Natural killer cell (primary cell): ENCODE data around the gene ENGASE. TPM values are rescaled to one million over a fixed set of nuclear protein-coding genes. Genes with fewer than 3 reads are reported as not detected.
A peak's percentile ranks its signal among the peaks of the same experiment; 100 is the strongest.

Experiments
- ATAC-seq, 3 donors: fragments of 150-1000 bp in 2 of 3; fragments of 200-7000 bp in 1 of 3; cut with Tn5 transposase; 1 replicate in 1 of 3; 2 replicates in 2 of 3; pipeline ENCODE4 v1.10.0; 2021; ENCODE audit warnings: mild to moderate bottlenecking in 2 of 3, moderate library complexity in 2 of 3
- DNase-seq, 2 donors: peaks; one replicate each; pipeline versions ENCODE4 v3.0.0 to v3.0.0-alpha.2; 2013 to 2021; ENCODE audit warnings: mixed read lengths in 1 of 2
- H3K27ac ChIP-seq: one replicate; pipeline ENCODE4 v1.5.1; 2013; ENCODE audit warnings: mild to moderate bottlenecking, low read length
- H3K27me3 ChIP-seq: one replicate; pipeline ENCODE4 v1.6.1; 2013; ENCODE audit warnings: low read length; ENCODE audit not compliant: control insufficient read depth, insufficient read depth
- H3K36me3 ChIP-seq: one replicate; pipeline ENCODE4 v1.6.1; 2013; ENCODE audit warnings: low read length; ENCODE audit not compliant: control insufficient read depth, insufficient read depth
- H3K4me1 ChIP-seq: one replicate; pipeline ENCODE4 v1.6.1; 2013; ENCODE audit warnings: low read length; ENCODE audit not compliant: control insufficient read depth, insufficient read depth
- H3K4me3 ChIP-seq: one replicate; pipeline ENCODE4 v1.5.1; 2013; ENCODE audit warnings: low read length
- H3K9me3 ChIP-seq: one replicate; pipeline ENCODE4 v1.6.1; 2013; ENCODE audit warnings: low read length; ENCODE audit not compliant: control insufficient read depth, insufficient read depth
- H3K27ac Mint-ChIP-seq, 2 donors: one replicate each; pipeline ENCODE4 v1.8.0; 2022; ENCODE audit warnings: mild to moderate bottlenecking in 2 of 2, mixed read lengths in 2 of 2, moderate library complexity in 1 of 2
- H3K27me3 Mint-ChIP-seq, 2 donors: one replicate each; pipeline ENCODE4 v1.8.0; 2022; ENCODE audit warnings: low read depth in 2 of 2, mixed read lengths in 2 of 2
- H3K36me3 Mint-ChIP-seq: one replicate; pipeline ENCODE4 v1.8.0; 2022; ENCODE audit warnings: mixed read lengths
- H3K4me1 Mint-ChIP-seq, 2 donors: one replicate each; pipeline ENCODE4 v1.8.0; 2022; ENCODE audit warnings: mixed read lengths in 2 of 2
- H3K4me3 Mint-ChIP-seq: one replicate; pipeline ENCODE4 v1.8.0; 2022; ENCODE audit warnings: mild to moderate bottlenecking, moderate library complexity, mixed read lengths
- H3K9me3 Mint-ChIP-seq, 2 donors: one replicate each; pipeline ENCODE4 v1.8.0; 2022; ENCODE audit warnings: mixed read lengths in 2 of 2
- CTCF ChIP-seq: fragments of 200-600 bp; IDR thresholded peaks from one replicate; pipeline ENCODE4 v1.8.0; 2022; ENCODE audit warnings: antibody characterized with exemption
- WGBS: methylation state at CpG from one replicate; pipeline ENCODE4 v1.1.7; 2013; ENCODE audit warnings: missing lambda C conversion rate; ENCODE audit not compliant: insufficient coverage; 5-methylcytosine and 5-hydroxymethylcytosine counted together
- intact Hi-C: fragments of 100-400 bp; cut with micrococcal nuclease; formaldehyde crosslinking; loops from one replicate; pipeline ENCODE4 v1.14.2; 2022
- total RNA-seq, 4 donors: library from RNA; stranded (reverse); fragments of 120-200 nt in 1 of 4; gene quantifications; one replicate each; pipeline versions ENCODE4 v1.2.3 to v1.2.4, GENCODE V29; 2013 to 2022

Gene ENGASE
- total RNA-seq, 3 donors from 2014 or later (not counting 1 experiment from before 2014, with no cell fraction given), result 56.0 to 86.4 (median 56.9) TPM

- DNase-seq (no peak), ATAC-seq (peak in 1 of 3 donors; percentile 49)
- Mint-ChIP-seq H3K4me1 (peaks cover 16 to 34% of the 10 kb centered on the region in 2 donors), H3K36me3 (no peaks in the 10 kb centered on the region), H3K4me3 (no peak overlapping the region), H3K27ac (no peak overlapping the region), H3K27me3 (peaks cover 10 to 15% of the 10 kb centered on the region in 2 donors), H3K9me3 (no peaks in the 10 kb centered on the region)
- no peaks in the 10 kb centered on the region for H3K36me3 ChIP-seq
- TF ChIP-seq CTCF, result no peak
- intact Hi-C loops, result no loop called here
- no peak overlapping the region for H3K4me3 ChIP-seq
- H3K27ac ChIP-seq, result no peak overlapping the region
- H3K4me1 ChIP-seq, result peaks cover 16% of the 10 kb centered on the region
- H3K27me3 ChIP-seq, result peaks cover 6% of the 10 kb centered on the region
- 88% methylated on average over 15 of the region's 15 CpGs for WGBS
- H3K9me3 ChIP-seq, result no peaks in the 10 kb centered on the region
Measured at GRCh38 chr17:79095345-79096055, 20.9 kb downstream of the ENGASE start.

- Histone ChIP-seq H3K36me3 (no peaks in the 10 kb centered on the region), H3K4me3 (no peak overlapping the region), H3K9me3 (no peaks in the 10 kb centered on the region), H3K27me3 (peaks cover 6% of the 10 kb centered on the region), H3K4me1 (peaks cover 16% of the 10 kb centered on the region), H3K27ac (no peak overlapping the region)
- Mint-ChIP-seq H3K36me3 (no peaks in the 10 kb centered on the region), H3K27me3 (peaks cover 10 to 15% of the 10 kb centered on the region in 2 donors), H3K4me3 (no peak overlapping the region), H3K4me1 (peaks cover 16 to 34% of the 10 kb centered on the region in 2 donors), H3K27ac (no peak overlapping the region), H3K9me3 (no peaks in the 10 kb centered on the region)
- DNase-seq (no peak), ATAC-seq (no peak)
- WGBS, result 62% methylated on average over 10 of the region's 16 CpGs
- TF ChIP-seq CTCF, result no peak
- intact Hi-C loops, result no loop called here
Measured at GRCh38 chr17:79096477-79096876, 21.9 kb downstream of the ENGASE start.

GRCh38 chr17:79097226-79098055 lies 22.8 kb downstream of the ENGASE start:
- intact Hi-C loops, result no loop called here
- no peaks in the 10 kb centered on the region for H3K9me3 Mint-ChIP-seq
- ATAC-seq, result no peak
- H3K27ac ChIP-seq, result no peak overlapping the region
- H3K36me3 Mint-ChIP-seq, result no peaks in the 10 kb centered on the region
- 17% methylated on average over 42 of the region's 52 CpGs for WGBS
- no peak overlapping the region for H3K4me3 Mint-ChIP-seq
- TF ChIP-seq CTCF, result no peak
- peaks cover 11 to 29% of the 10 kb centered on the region in 2 donors for H3K4me1 Mint-ChIP-seq
- H3K36me3 ChIP-seq, result no peaks in the 10 kb centered on the region
- H3K27me3 Mint-ChIP-seq, result peaks cover 10 to 12% of the 10 kb centered on the region in 2 donors
- peak in 1 of 2 donors; percentile 24 for DNase-seq
- no peak overlapping the region for H3K4me3 ChIP-seq
- H3K27me3 ChIP-seq, result peaks cover 6% of the 10 kb centered on the region
- H3K4me1 ChIP-seq, result peaks cover 16% of the 10 kb centered on the region
- no peak overlapping the region for H3K27ac Mint-ChIP-seq
- no peaks in the 10 kb centered on the region for H3K9me3 ChIP-seq
